GM23338 (cell line): ENCODE measurements around the gene GALNT1. TPM values are rescaled to one million over a fixed set of nuclear protein-coding genes. Genes with fewer than 3 reads are reported as not detected.

Source experiments
- ATAC-seq: fragments of 200-7000 bp; cut with Tn5 transposase; 3 replicates; pipeline ENCODE4 v1.9.1; 2020
- DNase-seq: peaks from one replicate; pipeline ENCODE4 v3.0.0-alpha.2; 2015; ENCODE audit warnings: low spot score
- H2AFZ ChIP-seq: fragments of 200-600 bp; sonication (generic); 2 replicates; pipeline ENCODE4 v1.8.0; 2016; ENCODE audit warnings: antibody characterized with exemption, mild to moderate bottlenecking, moderate library complexity
- H3F3A ChIP-seq: fragments of 200-600 bp; sonication (generic); replicated peaks from 2 replicates; pipeline ENCODE4 v1.8.0; 2017; ENCODE audit warnings: antibody characterized with exemption, mixed run types, low read depth
- H3K27ac ChIP-seq: fragments of 200-600 bp; sonication (generic); 2 replicates; pipeline ENCODE4 v1.6.1; 2016; ENCODE audit warnings: low read depth
- H3K27me3 ChIP-seq: fragments of 200-600 bp; sonication (generic); 2 replicates; pipeline ENCODE4 v1.8.0; 2016; ENCODE audit warnings: mild to moderate bottlenecking, mixed run types, moderate library complexity; ENCODE audit not compliant: insufficient read depth
- H3K36me3 ChIP-seq: fragments of 200-600 bp; sonication (generic); 2 replicates; pipeline ENCODE4 v1.8.0; 2016; ENCODE audit warnings: mild to moderate bottlenecking; ENCODE audit not compliant: insufficient read depth
- H3K4me1 ChIP-seq: fragments of 200-600 bp; sonication (generic); 2 replicates; pipeline ENCODE4 v1.8.0; 2016; ENCODE audit warnings: mild to moderate bottlenecking, moderate library complexity; ENCODE audit not compliant: insufficient read depth
- H3K4me2 ChIP-seq: fragments of 200-600 bp; sonication (generic); 2 replicates; pipeline ENCODE4 v1.7.1; 2017; ENCODE audit warnings: mixed run types
- H3K4me3 ChIP-seq: fragments of 200-600 bp; sonication (generic); 2 replicates; pipeline ENCODE4 v1.6.1; 2016; ENCODE audit warnings: mixed run types
- H3K79me2 ChIP-seq: fragments of 200-600 bp; sonication (generic); replicated peaks from 2 replicates; pipeline ENCODE4 v1.8.0; 2017; ENCODE audit warnings: mild to moderate bottlenecking; ENCODE audit not compliant: insufficient read depth
- H3K9me2 ChIP-seq: fragments of 200-600 bp; sonication (generic); 2 replicates; pipeline ENCODE4 v1.8.0; 2017; ENCODE audit not compliant: insufficient read depth
- H4K20me1 ChIP-seq: fragments of 200-600 bp; sonication (generic); replicated peaks from 2 replicates; pipeline ENCODE4 v1.8.0; 2017; ENCODE audit warnings: mild to moderate bottlenecking; ENCODE audit not compliant: insufficient read depth
- H3K27ac Mint-ChIP-seq: 2 replicates; pipeline ENCODE4 v1.8.0; 2020; ENCODE audit warnings: inconsistent platforms, mild to moderate bottlenecking, moderate library complexity, mixed read lengths
- H3K27me3 Mint-ChIP-seq: 3 replicates; pipeline ENCODE4 v1.8.0; 2022; ENCODE audit warnings: low read depth, mild to moderate bottlenecking, moderate library complexity, mixed read lengths, inconsistent platforms; ENCODE audit not compliant: insufficient read depth, poor library complexity
- H3K36me3 Mint-ChIP-seq: 3 replicates; pipeline ENCODE4 v1.8.0; 2021; ENCODE audit warnings: low read depth, mild to moderate bottlenecking, inconsistent platforms, moderate library complexity, mixed read lengths
- H3K4me1 Mint-ChIP-seq: 3 replicates; pipeline ENCODE4 v1.8.0; 2020; ENCODE audit warnings: mild to moderate bottlenecking, inconsistent platforms, mixed read lengths
- H3K4me3 Mint-ChIP-seq: 3 replicates; pipeline ENCODE4 v1.8.0; 2021; ENCODE audit warnings: moderate library complexity, mild to moderate bottlenecking, inconsistent platforms, mixed read lengths
- H3K9me3 Mint-ChIP-seq: 3 replicates; pipeline ENCODE4 v1.8.0; 2020; ENCODE audit warnings: moderate library complexity, mild to moderate bottlenecking, inconsistent platforms, mixed read lengths
- EZH2 ChIP-seq: fragments of 200-600 bp; sonication (generic); IDR thresholded peaks from one replicate; pipeline ENCODE4 v1.8.0; 2017; ENCODE audit warnings: antibody characterized with exemption, mild to moderate bottlenecking, low read depth; ENCODE audit not compliant: unreplicated experiment
- EZH2phosphoT487 ChIP-seq: fragments of 200-600 bp; sonication (generic); IDR thresholded peaks from one replicate; pipeline ENCODE4 v1.8.1; 2018; ENCODE audit warnings: antibody characterized with exemption; ENCODE audit not compliant: unreplicated experiment
- JUNB ChIP-seq: IDR thresholded peaks from one replicate; pipeline ENCODE4 v1.6.1; 2016; ENCODE audit warnings: antibody characterized with exemption; ENCODE audit not compliant: unreplicated experiment
- NANOG ChIP-seq: IDR thresholded peaks from 2 replicates; pipeline ENCODE4 v1.6.1; 2016; ENCODE audit warnings: antibody characterized with exemption, borderline replicate concordance
- STAT1 ChIP-seq: IDR thresholded peaks from one replicate; pipeline ENCODE4 v1.6.1; 2016; ENCODE audit warnings: antibody characterized with exemption; ENCODE audit not compliant: unreplicated experiment
- ZNF114 ChIP-seq: fragments of 250-450 bp; sonication (Bioruptor Pico); IDR thresholded peaks from 2 replicates; pipeline ENCODE4 v1.5.0; 2020; ENCODE audit warnings: mild to moderate bottlenecking, moderate library complexity
- ZNF331 ChIP-seq: fragments of 250-450 bp; sonication (Bioruptor Pico); IDR thresholded peaks from 2 replicates; pipeline ENCODE4 v1.5.0; 2020; ENCODE audit warnings: low read depth, mild to moderate bottlenecking, moderate library complexity
- polyA plus RNA-seq: library from polyadenylated mRNA; unstranded; fragments of >200 nt; fragmentation: Nextera tagmentation; extraction: Ambion mirVana; gene quantifications from 2 replicates; pipeline ENCODE4 v1.2.1, GENCODE V29; 2016
- total RNA-seq: library from RNA; depleted of rRNA; stranded (reverse); fragments of >200 nt; shearing (Covaris generic); gene quantifications from 2 replicates; pipeline ENCODE4 v1.2.3, GENCODE V29; 2014
- TF ChIP-seq, protein P1 (sequence below), 2 experiments: fragments of 200-600 bp in 1 of 2; sonication (generic) in 1 of 2; conservative IDR thresholded peaks; 2 replicates each; pipeline versions ENCODE4 v1.5.1 to v1.6.1; 2016 to 2017; ENCODE audit warnings: antibody characterized with exemption in 2 of 2, low read depth in 2 of 2, mild to moderate bottlenecking in 2 of 2, moderate library complexity in 1 of 2

GALNT1 gene
- total and polyA plus RNA-seq, 2 experiments from 2014 or later, result 37.4 to 60.8 TPM

DNA sequence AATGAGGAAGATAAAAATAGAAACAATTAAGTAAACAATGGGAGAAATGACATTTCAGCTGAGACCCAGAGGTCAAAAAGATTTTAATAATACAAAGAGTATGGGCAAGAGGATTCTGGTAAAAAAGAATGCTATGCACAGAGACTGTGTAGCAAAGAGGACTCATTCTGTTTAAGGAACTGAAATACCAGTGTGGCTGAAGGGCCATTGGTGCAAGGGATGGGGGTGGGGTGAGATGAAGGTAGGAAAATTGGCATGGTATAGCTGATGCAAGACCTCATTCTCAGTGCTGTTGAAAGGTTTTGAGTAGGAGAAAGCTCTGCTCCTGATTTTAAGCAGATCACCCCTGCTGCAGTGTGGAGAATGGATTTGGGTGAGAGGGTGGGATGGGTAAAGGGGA, 10.8 kb downstream of the GALNT1 start:
- Mint-ChIP-seq H3K27ac (no peak overlapping the region), H3K4me1 (peaks cover 20% of the 10 kb centered on the region), H3K27me3 (peaks cover 2% of the 10 kb centered on the region), H3K36me3 (peaks cover 16% of the 10 kb centered on the region; the same call in 2 of the 3 replicates), H3K4me3 (no peak overlapping the region), H3K9me3 (peaks cover 13% of the 10 kb centered on the region)
- Histone ChIP-seq H3K79me2 (peaks cover 97% of the 10 kb centered on the region), H3K9me2 (0 out of 2 replicates have a peak, but pooled peaks cover 6% of the 10 kb centered on the region), H3K27me3 (no peaks in the 10 kb centered on the region), H3K27ac (no peak overlapping the region), H3K4me2 (peak overlapping the region; percentile 37; the same call in 1 of the 2 replicates), H2AFZ (no peak overlapping the region), H3F3A (no peaks in the 10 kb centered on the region), H3K36me3 (no peaks in the 10 kb centered on the region), H3K4me1 (peaks cover 30% of the 10 kb centered on the region), H3K4me3 (no peak overlapping the region), H4K20me1 (no peaks in the 10 kb centered on the region)
- no peak for ATAC-seq
- no peak for DNase-seq
- TF ChIP-seq ZNF114 (no peak), EZH2 (no peak)
- TF ChIP-seq, protein P1, sequence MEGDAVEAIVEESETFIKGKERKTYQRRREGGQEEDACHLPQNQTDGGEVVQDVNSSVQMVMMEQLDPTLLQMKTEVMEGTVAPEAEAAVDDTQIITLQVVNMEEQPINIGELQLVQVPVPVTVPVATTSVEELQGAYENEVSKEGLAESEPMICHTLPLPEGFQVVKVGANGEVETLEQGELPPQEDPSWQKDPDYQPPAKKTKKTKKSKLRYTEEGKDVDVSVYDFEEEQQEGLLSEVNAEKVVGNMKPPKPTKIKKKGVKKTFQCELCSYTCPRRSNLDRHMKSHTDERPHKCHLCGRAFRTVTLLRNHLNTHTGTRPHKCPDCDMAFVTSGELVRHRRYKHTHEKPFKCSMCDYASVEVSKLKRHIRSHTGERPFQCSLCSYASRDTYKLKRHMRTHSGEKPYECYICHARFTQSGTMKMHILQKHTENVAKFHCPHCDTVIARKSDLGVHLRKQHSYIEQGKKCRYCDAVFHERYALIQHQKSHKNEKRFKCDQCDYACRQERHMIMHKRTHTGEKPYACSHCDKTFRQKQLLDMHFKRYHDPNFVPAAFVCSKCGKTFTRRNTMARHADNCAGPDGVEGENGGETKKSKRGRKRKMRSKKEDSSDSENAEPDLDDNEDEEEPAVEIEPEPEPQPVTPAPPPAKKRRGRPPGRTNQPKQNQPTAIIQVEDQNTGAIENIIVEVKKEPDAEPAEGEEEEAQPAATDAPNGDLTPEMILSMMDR (conservative IDR thresholded peaks at IDR 0.05; ENCODE audit: low read depth in 2 of 2), result no peak

DNA sequence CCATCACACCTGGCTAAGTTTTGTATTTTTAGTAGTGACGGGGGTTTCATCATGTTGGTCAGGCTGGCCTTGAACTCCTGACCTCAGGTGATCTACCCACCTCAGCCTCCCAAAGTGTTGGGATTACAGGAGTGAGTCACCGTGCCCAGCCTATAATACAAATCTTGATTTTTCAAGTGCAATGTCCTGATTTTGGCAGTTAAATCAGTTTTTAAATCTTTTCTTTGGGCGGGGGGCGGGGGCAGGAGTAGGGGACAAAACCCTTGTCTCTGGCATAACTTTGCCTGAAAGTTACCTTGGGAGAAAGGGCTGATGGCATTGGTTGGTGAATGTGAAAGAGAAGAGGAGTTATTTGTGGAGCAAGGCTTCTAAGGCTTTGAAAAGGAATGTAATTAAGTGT, 12.3 kb downstream of the GALNT1 start:
- no peak overlapping the region for H3K4me3 ChIP-seq
- H3K27ac Mint-ChIP-seq, result no peak overlapping the region
- ATAC-seq, result no peak
- H3K4me1 ChIP-seq, result peaks cover 26% of the 10 kb centered on the region
- H3K9me3 Mint-ChIP-seq, result peaks cover under 1% of the 10 kb centered on the region; the same call in 1 of the 3 replicates
- H3K4me1 Mint-ChIP-seq, result peaks cover 14% of the 10 kb centered on the region
- H3K4me2 ChIP-seq, result no peak overlapping the region
- no peak overlapping the region for H3K27ac ChIP-seq
- TF ChIP-seq EZH2phosphoT487, result no peak
- TF ChIP-seq NANOG, result no peak
- TF ChIP-seq JUNB, result no peak
- no peak for TF ChIP-seq EZH2
- no peak for TF ChIP-seq STAT1
- H2AFZ ChIP-seq, result no peak overlapping the region
- H3K27me3 ChIP-seq, result no peaks in the 10 kb centered on the region
- H4K20me1 ChIP-seq, result no peaks in the 10 kb centered on the region
- H3K79me2 ChIP-seq, result peaks cover 95% of the 10 kb centered on the region
- H3K36me3 ChIP-seq, result no peaks in the 10 kb centered on the region
- no peak overlapping the region for H3K4me3 Mint-ChIP-seq
- no peaks in the 10 kb centered on the region for H3F3A ChIP-seq
- peaks cover 7% of the 10 kb centered on the region; the same call in 2 of the 3 replicates for H3K36me3 Mint-ChIP-seq
- H3K9me2 ChIP-seq, result 0 out of 2 replicates have a peak, but pooled peaks cover 6% of the 10 kb centered on the region
- peaks cover 2% of the 10 kb centered on the region for H3K27me3 Mint-ChIP-seq
- DNase-seq, result no peak

DNA sequence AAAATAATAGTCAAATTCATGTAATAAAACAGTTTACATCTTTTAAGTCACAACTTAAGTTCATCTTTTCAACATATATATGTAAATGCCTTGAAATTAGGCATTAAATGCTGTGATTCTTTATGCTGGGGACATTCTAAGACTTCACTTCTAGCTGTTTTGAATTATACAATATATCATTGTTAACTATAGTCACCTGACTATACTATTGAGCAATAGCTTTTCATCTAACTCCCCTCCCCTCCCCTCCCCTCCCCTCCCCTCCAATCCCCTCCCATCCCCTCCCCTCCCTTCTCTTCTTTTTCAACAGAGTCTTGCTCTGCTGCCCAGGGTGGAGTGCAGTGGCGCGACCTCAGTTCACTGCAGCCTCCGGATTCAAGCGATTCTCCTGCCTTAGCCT, 16.2 kb downstream of the GALNT1 start:
- peaks cover 33% of the 10 kb centered on the region; the same call in 2 of the 3 replicates for H3K36me3 Mint-ChIP-seq
- Histone ChIP-seq H3K79me2 (peaks cover 95% of the 10 kb centered on the region), H3F3A (no peaks in the 10 kb centered on the region), H2AFZ (no peak overlapping the region), H3K9me2 (0 out of 2 replicates have a peak, but pooled peaks cover 6% of the 10 kb centered on the region), H3K36me3 (peaks cover 5% of the 10 kb centered on the region; the same call in 1 of the 2 replicates), H4K20me1 (0 out of 2 replicates have a peak, but pooled peaks cover 3% of the 10 kb centered on the region), H3K4me3 (no peak overlapping the region), H3K4me2 (no peak overlapping the region), H3K27me3 (no peaks in the 10 kb centered on the region), H3K27ac (no peak overlapping the region), H3K4me1 (no peaks in the 10 kb centered on the region)
- H3K27me3 Mint-ChIP-seq, result peaks cover 4% of the 10 kb centered on the region
- H3K27ac Mint-ChIP-seq, result no peak overlapping the region
- H3K9me3 Mint-ChIP-seq, result peaks cover 23% of the 10 kb centered on the region
- DNase-seq (no peak), ATAC-seq (no peak)
- no peak overlapping the region for H3K4me3 Mint-ChIP-seq
- peaks cover 4% of the 10 kb centered on the region for H3K4me1 Mint-ChIP-seq
- TF ChIP-seq ZNF331 (CRISPR knock-in tag), result no peak
- no peak for TF ChIP-seq EZH2
- TF ChIP-seq, protein P1 (conservative IDR thresholded peaks at IDR 0.05; ENCODE audit: low read depth in 2 of 2), result no peak
